ENCODE measurements around the gene MPND.

DNA sequence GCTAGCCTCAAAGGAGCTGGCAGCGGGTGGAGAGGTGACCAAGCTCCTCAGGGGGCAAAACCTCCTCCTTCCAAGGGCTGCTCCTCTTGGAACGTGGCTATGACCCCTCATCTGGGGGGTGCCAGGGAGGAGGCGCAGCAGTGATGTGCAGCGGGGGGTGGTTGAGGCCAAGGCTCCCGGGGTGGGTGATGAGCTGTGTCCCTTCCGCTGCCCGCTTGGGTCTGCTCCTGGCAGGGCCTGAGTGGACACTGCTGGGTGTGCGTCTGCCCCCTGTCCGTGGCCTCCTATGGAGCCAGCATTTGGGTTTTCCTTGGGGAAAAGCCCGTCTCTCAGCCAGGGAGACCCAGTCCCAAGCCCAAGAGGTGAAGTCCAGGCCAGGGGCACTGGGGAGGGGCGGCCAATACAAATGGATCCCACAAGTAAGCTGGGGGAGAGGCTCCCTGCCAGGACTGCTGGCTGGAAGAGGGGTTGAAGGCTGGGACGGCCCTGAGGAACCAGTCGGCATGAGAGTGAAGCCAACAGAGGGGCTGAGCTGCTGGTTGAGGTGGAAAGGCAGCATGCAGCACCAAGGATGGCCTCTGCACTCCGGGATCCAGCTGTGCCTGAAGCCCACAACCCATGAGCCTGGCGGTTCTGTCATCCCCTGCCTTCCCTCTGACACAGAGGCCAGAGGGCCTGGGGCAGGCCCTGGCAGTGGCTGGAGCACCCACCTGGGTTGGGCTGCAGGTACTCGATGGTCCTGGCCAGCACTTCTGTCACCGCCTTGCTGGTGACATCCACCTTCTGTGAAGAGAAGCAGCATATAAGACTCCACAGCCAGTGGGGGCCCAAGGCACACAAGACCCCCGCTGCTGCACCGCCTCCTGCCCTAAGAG lies 22.7 kb downstream of the MPND start:
- TF ChIP-seq POLR2A (IDR thresholded peaks at IDR 0.05; ENCODE audit: low read length) (no peak), GATA1 (IDR thresholded peaks at IDR 0.05; ENCODE audit: low read depth, low read length) (no peak)
